IPS-18a (cell line): ENCODE results near the gene PSMA5.
"Not testable (repeated sequence)": the region's sequence is repeated elsewhere in the genome, so short reads cannot be mapped to it uniquely, and the experiment has no call there.

Source experiments
- H3K27ac ChIP-seq: one replicate; pipeline ENCODE4 v1.5.1; 2013; ENCODE audit warnings: low read length
- H3K27me3 ChIP-seq: one replicate; pipeline ENCODE4 v1.6.1; 2013; ENCODE audit warnings: mild to moderate bottlenecking, low read length; ENCODE audit not compliant: control insufficient read depth, insufficient read depth
- H3K36me3 ChIP-seq: one replicate; pipeline ENCODE4 v1.6.1; 2013; ENCODE audit warnings: low read depth, low read length; ENCODE audit not compliant: control insufficient read depth
- H3K4me1 ChIP-seq: one replicate; pipeline ENCODE4 v1.6.1; 2013; ENCODE audit warnings: low read depth, low read length; ENCODE audit not compliant: control insufficient read depth
- H3K4me3 ChIP-seq: one replicate; pipeline ENCODE4 v1.5.1; 2013; ENCODE audit warnings: low read length
- H3K9ac ChIP-seq: one replicate; pipeline ENCODE4 v1.6.1; 2013; ENCODE audit warnings: mild to moderate bottlenecking, low read length, moderate library complexity
- H3K9me3 ChIP-seq: one replicate; pipeline ENCODE4 v1.6.1; 2013; ENCODE audit warnings: low read depth, low read length; ENCODE audit not compliant: control insufficient read depth

Gene PSMA5

DNA sequence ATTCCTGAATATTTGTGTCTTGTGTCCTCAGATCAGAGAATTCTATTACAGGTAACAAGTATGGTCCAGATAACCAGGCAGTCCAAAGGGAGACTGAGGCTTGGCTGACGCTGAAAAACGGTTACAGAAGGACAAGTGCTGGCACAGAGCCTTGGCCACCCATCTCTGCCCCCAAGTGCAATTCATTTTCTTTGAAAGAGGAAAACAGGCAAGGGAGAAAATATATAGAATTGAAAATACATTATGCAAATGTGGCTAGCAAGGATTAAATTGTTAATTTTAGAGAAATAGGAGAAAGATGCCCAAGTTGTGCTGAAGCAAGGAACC lies 29.8 kb downstream of the PSMA5 start:
- Histone ChIP-seq H3K27me3 (peaks cover 6% of the 10 kb centered on the region), H3K9me3 (no peaks in the 10 kb centered on the region), H3K4me3 (peak overlapping the region; percentile 78), H3K36me3 (peaks cover 4% of the 10 kb centered on the region), H3K27ac (no peak overlapping the region), H3K9ac (peak overlapping the region; percentile 51), H3K4me1 (peaks cover 12% of the 10 kb centered on the region)

DNA sequence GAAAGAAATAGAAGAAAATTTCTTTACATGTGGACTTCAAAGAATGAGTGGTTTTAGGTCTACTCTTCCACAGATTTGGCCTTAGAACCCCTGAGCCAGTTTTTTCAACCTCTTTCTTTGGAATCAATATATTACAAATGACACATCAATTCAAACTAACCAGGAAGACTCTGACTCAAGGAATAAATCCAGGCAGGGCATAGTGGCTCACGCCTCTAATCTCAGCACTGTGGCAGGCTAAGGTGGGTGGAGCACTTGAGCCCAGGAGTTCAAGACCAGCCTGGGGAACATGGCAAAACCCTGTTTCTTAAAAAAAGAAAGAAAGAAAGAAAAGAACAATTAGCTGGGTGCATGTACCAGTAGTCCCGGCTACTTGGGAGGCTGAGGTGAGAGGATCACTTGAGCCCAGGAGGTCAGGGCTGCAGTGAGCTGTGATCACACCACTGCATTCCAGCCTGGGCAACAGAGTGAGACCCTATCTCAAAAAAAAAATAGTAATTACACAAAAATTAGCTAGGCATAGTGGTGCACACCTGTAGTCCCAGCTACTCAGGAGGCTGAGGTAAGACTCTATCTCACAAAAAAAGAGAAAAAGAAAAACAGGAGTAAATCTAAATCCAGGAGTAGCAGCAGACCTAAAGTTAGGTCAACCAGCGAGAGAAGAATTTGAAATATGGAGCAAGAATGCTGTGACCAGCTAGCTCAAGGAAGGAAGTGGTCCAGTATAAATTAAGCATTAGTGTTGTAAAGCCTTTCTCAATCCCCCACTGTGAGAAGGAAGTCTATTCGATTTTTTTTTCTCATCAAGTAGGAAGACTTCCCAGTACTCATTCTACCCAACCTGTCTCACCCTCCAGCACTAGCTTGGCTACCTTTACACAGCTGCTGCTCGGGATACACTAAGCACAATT lies 30.4 kb downstream of the PSMA5 start:
- Histone ChIP-seq H3K4me3 (peak overlapping the region; percentile 78), H3K27ac (no peak overlapping the region), H3K9ac (peak overlapping the region; percentile 51), H3K36me3 (no peaks in the 10 kb centered on the region), H3K4me1 (peaks cover 12% of the 10 kb centered on the region), H3K9me3 (no peaks in the 10 kb centered on the region), H3K27me3 (peaks cover 6% of the 10 kb centered on the region)

DNA sequence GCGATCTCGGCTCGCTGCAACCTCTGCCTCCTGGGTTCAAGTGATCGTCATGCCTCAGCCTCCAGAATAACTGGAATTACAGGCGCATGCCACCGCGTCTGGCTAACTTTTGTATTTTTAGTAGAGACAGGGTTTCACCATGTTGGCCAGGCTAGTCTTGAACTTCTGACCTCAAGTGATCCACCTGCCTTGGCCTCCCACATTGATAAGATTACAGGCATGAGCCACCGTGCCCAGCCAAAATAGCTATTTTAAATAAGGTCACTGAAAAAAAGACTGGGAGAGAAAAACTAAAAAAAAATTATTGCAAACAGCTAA lies 31.0 kb downstream of the PSMA5 start:
- H3K9me3 ChIP-seq, H3K27me3 ChIP-seq, H3K27ac ChIP-seq, H3K36me3 ChIP-seq, H3K9ac ChIP-seq, H3K4me3 ChIP-seq: not testable (repeated sequence)
- H3K4me1 ChIP-seq, result peaks cover 12% of the 10 kb centered on the region

DNA sequence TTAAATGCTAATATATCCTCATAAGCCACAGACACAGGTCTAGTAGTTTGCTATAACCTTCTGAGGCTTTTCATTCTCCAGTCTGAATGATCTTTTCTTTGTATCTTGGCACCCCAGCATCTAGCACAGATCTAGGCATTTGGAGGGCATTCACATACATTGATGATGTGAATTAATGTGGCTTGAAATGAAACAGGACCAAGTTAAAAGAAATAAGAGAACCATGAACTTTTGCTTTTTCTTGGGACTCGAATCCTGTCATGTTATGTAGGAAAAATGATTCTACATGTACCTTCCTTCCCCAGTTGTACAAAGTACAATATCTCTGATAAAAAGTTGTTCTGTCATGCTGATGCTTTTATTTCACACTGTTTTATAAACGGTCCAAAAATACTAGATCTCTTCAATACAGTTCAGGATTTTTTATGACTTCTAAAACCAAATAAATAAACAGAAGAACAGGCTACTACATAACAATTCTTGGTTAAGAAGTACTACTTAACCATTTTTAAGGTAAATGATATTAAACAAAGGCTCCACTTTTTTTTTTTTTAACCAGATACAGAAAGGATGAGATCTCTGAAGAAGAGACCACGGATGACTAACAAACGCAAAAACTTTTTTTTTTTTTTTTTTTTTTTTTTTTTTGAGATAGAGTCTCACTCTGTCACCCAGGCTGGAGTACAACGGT lies 31.5 kb downstream of the PSMA5 start:
- H3K27ac ChIP-seq, result no peak overlapping the region
- H3K9ac ChIP-seq, result no peak overlapping the region
- H3K4me1 ChIP-seq, result peaks cover 12% of the 10 kb centered on the region
- H3K27me3 ChIP-seq, result peaks cover 6% of the 10 kb centered on the region
- no peak overlapping the region for H3K4me3 ChIP-seq
- H3K36me3 ChIP-seq, result no peaks in the 10 kb centered on the region
- H3K9me3 ChIP-seq, result no peaks in the 10 kb centered on the region

DNA sequence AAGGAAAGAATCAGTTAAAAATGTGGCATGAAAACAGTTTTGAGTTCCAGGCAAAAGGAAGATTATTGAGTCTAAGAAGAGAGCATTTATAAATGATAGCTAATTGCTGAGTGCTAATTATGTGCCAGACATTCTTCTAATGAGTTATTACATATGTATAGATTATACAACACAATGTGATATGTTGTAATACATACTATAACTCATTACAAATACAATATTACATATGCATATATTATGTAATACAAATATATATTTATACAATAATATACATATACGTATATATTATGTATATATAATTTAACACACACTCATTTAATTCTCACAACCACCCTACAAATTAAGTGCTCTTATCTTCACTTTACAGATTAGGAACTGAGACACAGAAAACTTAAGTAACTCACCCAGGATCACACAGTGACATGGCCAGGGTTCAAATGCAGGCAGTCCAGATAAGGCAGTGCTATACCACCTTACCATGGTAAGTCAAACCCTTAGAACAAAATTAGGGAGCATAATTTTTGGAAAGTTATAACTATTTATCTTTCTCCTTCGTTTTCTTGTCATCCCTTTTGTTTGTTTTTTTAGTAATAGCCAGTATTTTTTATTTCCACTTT lies 32.5 kb downstream of the PSMA5 start:
- H3K9me3 ChIP-seq, result no peaks in the 10 kb centered on the region
- peaks cover 6% of the 10 kb centered on the region for H3K27me3 ChIP-seq
- no peak overlapping the region for H3K27ac ChIP-seq
- no peak overlapping the region for H3K9ac ChIP-seq
- no peaks in the 10 kb centered on the region for H3K36me3 ChIP-seq
- no peak overlapping the region for H3K4me3 ChIP-seq
- peaks cover 7% of the 10 kb centered on the region for H3K4me1 ChIP-seq

DNA sequence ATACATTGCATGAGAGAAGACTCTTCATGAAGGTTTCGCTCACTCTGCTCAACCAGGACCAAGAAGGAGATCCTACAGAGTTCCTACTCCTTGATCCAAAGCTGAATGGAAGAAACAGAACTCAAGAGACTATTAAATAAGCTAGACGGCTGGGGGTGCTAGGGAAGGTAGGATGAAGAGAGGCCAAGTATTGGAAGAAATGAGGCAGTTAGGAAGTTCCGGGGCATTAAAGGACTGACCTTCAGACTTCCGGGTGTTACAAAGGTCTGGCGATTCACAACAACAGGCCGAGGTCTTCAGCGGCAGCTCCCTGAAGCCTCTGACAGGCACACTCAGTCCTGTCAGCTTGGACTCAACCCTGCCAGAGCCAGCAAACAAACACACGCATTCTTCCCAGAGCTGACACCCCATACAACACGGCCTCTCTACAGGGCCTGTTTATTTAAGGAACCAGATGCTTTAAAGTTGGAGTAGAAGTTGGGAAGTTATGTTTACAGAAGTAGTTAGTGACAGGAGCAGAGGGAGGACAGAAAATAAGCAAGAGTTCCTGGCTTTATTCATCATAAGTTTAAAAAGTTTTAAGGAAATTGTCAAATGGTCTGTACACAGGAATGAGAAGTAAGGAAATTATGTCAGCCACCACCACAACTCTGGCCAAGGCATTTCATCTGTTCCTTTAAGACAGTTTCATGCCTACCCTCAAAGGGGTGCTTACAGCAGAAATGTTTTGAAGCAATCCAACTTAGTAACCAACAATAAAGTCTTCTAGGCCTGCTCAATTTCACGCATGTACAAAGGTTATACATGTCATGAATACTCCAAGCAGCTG lies 33.2 kb downstream of the PSMA5 start:
- peaks cover 6% of the 10 kb centered on the region for H3K27me3 ChIP-seq
- H3K4me1 ChIP-seq, result peaks cover 4% of the 10 kb centered on the region

DNA sequence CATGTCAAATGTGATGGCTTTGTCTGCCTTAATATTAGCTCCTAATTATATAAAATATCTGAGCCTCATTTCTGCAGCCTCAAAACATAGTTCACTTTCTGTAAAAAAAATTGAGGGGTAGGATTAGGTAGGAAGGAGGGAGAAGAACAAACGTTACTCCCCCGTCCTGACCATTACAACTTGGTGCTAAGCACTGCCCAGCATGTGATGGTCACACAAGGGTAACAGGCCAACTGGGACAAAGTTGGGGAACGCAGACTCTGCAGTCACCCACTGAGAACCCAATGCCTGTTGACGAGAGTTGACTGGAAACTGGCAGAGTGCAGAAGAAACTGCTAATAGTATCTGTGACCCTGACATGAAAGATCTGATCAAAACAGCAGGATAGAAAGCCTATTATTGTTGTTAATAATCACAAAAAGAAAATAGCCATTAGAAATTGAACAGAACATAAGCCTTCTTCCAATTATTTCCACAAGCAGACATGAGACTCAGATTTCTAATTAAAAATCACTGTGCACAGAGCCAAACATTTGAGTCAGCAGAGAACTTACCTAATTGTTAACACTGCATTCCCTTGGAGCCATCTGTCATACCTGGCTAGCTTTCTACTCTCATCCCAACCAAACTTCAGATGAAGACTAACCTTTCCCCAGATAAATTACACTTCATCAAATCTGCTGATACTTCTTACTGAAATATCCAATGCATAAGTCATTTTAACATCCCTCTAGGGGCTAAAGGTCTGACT lies 34.0 kb downstream of the PSMA5 start:
- no peaks in the 10 kb centered on the region for H3K36me3 ChIP-seq
- no peak overlapping the region for H3K9ac ChIP-seq
- no peak overlapping the region for H3K4me3 ChIP-seq
- peaks cover 6% of the 10 kb centered on the region for H3K27me3 ChIP-seq
- no peaks in the 10 kb centered on the region for H3K9me3 ChIP-seq
- H3K4me1 ChIP-seq, result peaks cover 4% of the 10 kb centered on the region
- H3K27ac ChIP-seq, result no peak overlapping the region

More for the DNA sequence above, 33.2 kb downstream of the PSMA5 start:
- Histone ChIP-seq H3K27ac (no peak overlapping the region), H3K9ac (no peak overlapping the region), H3K4me3 (no peak overlapping the region), H3K9me3 (no peaks in the 10 kb centered on the region), H3K36me3 (no peaks in the 10 kb centered on the region)

DNA sequence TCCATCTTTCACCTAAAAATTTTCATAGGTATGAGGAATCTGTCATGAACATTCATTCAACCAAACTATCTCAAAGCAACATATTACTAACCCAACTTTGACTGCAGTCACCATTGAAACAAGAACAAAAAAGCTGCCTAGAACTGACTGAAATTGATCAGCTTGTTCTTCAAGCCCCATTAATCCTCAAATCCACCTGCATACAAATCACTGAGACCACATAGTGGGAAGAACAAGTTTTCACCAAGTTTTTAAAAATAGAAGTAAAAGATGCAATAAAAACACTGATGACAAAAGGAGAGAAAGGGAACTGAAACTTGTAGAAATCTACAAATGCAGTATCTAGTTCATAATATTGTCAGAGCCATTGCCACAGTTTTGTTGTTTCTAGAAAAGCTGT lies 34.6 kb downstream of the PSMA5 start:
- Histone ChIP-seq H3K27ac (no peak overlapping the region), H3K9me3 (no peaks in the 10 kb centered on the region), H3K4me3 (no peak overlapping the region), H3K4me1 (peaks cover 4% of the 10 kb centered on the region), H3K36me3 (no peaks in the 10 kb centered on the region), H3K27me3 (peaks cover 1% of the 10 kb centered on the region), H3K9ac (no peak overlapping the region)

DNA sequence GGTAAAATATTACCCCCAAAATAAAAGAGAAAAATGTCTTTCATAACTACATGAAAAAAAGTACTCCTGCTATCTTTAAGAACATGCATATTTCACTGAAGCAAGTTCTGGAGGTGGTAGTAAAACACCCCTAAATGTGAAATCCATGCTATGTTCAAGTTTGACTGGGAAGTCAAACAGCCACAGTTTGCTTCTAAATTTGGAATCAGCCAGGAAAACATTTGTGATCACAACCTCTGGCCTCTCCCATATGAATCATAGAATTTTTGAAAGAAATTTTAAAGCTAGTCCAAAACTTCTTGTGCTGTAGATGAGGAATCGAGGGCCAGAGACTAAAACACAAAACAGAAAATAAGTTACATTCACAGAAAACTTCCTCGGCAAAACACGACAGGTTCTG lies 35.1 kb downstream of the PSMA5 start:
- H3K9me3 ChIP-seq, result no peaks in the 10 kb centered on the region
- H3K36me3 ChIP-seq, result no peaks in the 10 kb centered on the region
- no peaks in the 10 kb centered on the region for H3K27me3 ChIP-seq
- no peak overlapping the region for H3K9ac ChIP-seq
- no peak overlapping the region for H3K4me3 ChIP-seq
- peaks cover under 1% of the 10 kb centered on the region for H3K4me1 ChIP-seq
- no peak overlapping the region for H3K27ac ChIP-seq

DNA sequence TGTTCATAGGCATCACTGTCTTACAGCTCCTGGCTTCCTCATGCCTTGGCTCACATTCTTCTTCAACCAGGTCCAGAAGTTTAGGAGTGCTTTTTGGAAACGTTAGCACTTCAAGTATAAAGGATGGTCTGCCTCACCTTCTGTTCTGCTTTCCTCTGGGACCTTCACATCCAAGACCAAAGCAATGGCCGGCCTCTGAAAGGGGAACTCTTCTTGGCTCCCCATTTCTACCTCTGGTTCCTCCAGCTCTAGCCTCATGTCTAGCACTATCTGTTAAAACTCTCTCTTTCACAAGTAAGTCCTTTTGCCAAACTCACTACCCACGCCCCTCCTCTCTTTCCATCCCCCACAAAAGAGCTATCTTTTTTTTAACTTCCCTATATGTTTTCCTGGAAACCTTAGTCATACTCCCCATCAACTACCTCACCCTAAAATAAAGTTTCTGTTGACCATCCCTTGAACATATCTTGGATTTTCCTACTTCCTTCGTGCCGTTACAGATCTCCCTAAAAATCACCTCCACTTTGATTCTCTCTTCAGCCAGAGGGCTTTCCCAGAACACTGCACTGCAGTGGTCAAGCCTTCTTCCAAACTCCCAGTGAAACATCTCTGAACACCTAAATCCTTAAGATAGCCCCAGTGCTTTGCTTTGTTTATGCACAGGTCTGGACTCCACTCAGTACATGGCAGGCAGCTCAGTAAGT lies 36.5 kb downstream of the PSMA5 start:
- H3K27me3 ChIP-seq, result no peaks in the 10 kb centered on the region
- H3K4me1 ChIP-seq, result no peaks in the 10 kb centered on the region
- no peak overlapping the region for H3K9ac ChIP-seq
- H3K36me3 ChIP-seq, result no peaks in the 10 kb centered on the region
- no peak overlapping the region for H3K27ac ChIP-seq
- no peak overlapping the region for H3K4me3 ChIP-seq
- H3K9me3 ChIP-seq, result no peaks in the 10 kb centered on the region
